Hematopoietic multipotent progenitor cell treated with erythropoietin and hydrocortisone succinate and interleukin-3 and kit ligand, for 4 days (in vitro differentiated cells): Measurements from ENCODE around the gene ARL13B.
"Not testable (repeated sequence)": the region's sequence is repeated elsewhere in the genome, so short reads cannot be mapped to it uniquely, and the experiment has no call there.

ENCODE experiments used
- DNase-seq: peaks from one replicate; pipeline ENCODE4 v3.0.0-alpha.2; 2015

ARL13B gene

GRCh38 chr3:94001827-94002495 lies 22.0 kb downstream of the ARL13B start:
- no peak for DNase-seq

GRCh38 chr3:94004301-94004910 lies 24.5 kb downstream of the ARL13B start:
- DNase-seq = peak; percentile 87

DNA sequence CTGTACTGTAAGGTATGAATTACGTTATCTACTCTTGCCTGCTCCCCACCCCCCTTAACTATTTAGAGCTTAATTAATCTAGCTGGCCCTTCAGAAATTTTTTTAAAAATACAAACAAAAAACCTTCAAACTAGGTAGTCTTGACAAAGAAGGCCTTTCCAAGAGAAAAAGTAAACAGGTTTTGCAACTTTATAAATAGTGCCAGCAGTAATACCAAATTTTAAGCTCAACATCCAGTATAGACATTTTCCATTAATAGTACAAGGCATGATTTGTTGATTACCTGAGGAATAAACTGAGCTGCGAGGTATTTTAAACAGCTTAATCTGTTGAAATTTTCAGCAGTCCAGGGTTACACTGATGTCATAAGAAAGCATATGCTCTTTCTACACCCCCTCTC lies 28.3 kb downstream of the ARL13B start:
- DNase-seq = no peak

DNA sequence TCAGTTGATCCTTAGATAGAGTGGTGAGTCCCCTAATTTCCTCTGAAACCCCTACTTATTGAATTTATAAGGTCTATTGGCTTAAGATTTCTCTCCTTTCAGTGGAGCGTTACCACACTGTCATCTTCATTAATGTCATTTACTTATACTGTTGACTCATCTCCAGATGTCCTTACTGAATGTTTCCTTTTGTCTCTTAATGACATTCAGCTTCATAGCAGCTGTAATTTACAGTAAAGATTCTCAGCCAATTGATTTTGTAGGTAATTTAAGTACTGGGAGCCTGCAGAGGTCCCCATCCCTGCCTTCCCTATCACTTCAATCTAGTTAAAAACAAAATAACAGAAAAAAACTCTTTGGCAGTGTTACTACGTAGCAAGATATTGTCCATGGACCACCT lies 29.7 kb downstream of the ARL13B start:
- no peak for DNase-seq

GRCh38 chr3:94011233-94011711 lies 31.3 kb downstream of the ARL13B start:
- DNase-seq = no peak

- DNase-seq = no peak
Observed at GRCh38 chr3:94012185-94012584, 32.2 kb downstream of the ARL13B start.

GRCh38 chr3:94015025-94015424 lies 35.1 kb downstream of the ARL13B start:
- no peak for DNase-seq

- no peak for DNase-seq
Observed at GRCh38 chr3:94019659-94020058, 39.7 kb downstream of the ARL13B start.

- no peak for DNase-seq
Observed at GRCh38 chr3:94020293-94020692, 40.3 kb downstream of the ARL13B start.

DNA sequence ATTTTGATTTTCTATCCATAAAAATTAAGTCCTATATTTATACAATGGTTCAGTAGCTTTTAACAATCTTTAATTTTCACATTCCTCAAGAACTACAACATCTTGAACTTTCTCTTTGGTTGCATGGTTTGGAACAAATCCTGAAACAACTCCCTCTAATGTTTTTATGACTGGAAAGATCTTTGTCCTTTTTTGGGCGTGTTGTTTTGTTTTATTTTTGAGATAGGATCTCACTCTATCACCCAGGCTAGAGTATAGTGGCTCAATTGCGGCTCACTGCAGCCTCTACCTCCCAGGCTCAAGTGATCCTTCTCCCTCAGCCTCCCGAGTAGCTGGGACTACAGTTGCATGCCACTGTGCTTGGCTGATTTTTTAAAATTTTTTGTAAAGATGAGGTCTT lies 44.4 kb downstream of the ARL13B start:
- DNase-seq = no peak

DNA sequence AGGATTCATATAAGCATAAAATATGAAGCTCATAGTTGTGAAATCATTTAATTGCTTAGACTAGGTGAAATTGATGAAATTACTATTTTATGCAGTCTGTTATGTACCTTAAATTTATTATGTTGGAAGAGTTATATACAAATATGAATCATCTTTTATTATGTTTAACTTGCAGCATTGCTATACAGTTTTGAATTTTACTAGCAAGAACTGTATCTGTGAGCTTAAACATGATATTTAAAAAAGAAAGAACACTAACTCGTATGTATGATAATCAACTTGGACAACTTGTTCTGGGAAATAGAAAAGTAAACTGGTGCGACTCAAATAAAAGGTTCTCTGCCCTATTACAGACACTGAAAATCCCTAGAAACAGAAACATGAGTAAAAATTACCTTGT lies 46.7 kb downstream of the ARL13B start:
- no peak for DNase-seq

DNA sequence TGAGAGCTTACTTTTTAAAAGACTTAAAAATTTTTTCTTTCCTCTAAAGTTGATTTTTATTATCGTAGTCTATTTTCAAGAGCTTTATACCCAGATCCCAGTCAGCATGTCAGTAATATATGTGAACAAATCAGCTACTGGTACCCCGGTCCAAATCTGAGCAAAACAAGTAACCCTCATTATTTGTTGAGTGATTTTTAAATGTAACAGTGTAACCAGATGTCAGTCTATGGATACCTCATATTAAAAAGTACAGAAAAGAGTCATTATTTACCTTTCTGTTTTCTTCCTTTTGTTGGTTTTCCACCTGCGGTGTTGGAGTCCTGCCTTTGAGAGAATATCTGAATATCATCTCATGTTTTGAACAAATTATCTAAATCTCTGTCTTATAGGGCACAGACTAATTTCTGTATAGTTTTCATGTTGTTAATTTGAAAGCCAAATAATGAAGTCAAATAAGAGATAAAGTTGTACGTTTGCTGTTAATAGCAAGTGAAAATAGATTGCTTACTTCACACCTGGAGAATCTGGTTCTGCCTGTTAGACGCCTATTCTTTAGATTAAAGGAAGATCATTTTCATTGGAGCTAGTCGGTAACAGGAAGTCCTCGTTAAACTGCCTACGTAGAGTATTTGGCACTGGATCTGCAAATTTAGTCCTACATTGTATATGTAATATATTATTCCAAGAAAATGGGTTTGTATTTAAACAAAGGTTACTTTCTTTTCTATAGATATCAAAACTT lies 48.3 kb downstream of the ARL13B start, which contains the start of gene STX19:
Gene STX19 (minus strand): TSS at position 505 of the 745 bp plus-strand sequence. CDS start 13,328 bp downstream, outside the sequence.
- DNase-seq = no peak

GRCh38 chr3:94036909-94037507 lies 57.1 kb downstream of the ARL13B start:
- peak; percentile 48 for DNase-seq

DNA sequence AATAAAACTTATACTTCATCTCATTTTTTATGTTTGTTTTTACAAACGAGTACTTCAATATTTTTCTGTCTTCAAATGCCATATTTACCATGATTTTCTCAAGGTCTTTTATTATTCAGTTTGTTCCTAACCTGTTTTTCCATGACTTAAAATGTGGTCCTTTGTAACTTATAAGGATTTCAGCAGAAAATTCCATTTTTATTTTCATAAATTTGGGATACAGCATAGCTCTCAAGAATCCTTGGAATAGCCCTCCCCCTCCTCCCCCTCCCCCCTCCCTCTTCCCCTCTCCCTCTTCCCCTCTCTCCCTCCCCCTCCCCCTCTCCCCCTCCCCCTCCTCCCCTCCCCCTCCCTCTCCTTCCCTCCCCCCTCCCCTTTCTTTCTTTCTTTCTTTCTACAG lies 63.3 kb downstream of the ARL13B start:
- DNase-seq = no peak

- not testable (repeated sequence) for DNase-seq
Observed at GRCh38 chr3:94044100-94044936, 64.4 kb downstream of the ARL13B start.

GRCh38 chr3:94046533-94046932 lies 66.6 kb downstream of the ARL13B start:
- DNase-seq = no peak

DNA sequence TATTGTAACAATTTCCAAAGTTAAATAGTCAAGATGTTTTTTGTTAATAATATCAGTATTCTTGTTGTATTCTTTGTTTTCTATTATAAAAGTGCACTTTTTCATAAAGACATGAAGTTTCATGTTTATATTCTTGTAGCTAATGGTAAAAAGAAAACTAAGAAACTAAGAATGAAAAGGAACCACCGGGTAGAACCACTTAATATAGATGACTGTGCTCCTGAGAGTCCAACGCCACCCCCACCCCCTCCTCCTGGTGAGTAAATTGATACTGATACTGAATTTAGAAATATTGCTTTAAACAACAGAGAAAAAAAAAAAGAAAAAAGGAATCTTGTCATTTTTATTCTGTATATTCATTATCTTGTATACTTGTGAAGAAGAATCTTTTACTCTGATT lies 69.3 kb downstream of the ARL13B start:
- no peak for DNase-seq

- DNase-seq = no peak
Observed at GRCh38 chr3:94050546-94050945, 70.6 kb downstream of the ARL13B start.

- DNase-seq = no peak
Observed at GRCh38 chr3:94061297-94061696, 81.3 kb downstream of the ARL13B start.

DNA sequence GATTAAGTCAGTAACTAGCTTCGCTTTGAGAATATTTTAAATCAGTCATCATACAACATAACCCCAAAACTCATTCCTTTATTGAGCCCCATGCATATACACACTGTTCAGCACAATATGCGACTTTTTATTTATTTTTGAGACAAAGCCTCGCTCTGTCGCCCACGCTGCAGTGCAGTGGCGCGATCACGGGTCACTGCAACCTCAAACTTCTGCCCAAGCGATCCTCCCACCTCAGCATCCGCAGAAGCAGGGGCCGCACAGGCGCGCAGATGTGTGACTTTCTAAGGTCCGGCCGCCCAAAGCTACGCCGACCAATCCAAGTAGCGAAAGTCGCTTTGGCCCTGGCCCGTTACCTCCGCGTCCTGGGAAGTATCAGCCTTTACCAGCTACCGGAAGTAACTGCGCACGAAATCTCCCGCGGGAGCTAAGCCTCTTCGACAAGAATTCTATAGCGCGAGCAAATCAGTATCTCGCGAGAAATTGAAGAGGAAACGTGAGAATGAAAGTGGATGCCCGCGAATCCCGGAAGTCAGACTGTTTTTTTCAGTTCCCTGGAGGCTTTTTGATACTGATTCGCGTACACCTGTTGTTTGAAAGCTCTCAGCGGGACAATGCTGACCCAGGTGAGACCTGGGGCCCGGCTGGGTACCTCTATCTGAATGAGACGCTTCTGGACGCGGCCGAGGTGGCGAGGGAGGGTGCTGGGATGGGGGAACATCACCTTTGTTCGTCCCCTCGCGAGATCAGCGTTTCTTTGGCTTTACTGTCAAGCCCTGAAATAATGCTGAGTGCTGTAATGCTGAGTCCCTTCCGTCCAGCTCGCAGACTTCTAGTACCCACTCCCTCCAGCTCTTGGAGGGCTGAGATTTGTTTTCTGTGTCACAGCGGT lies 82.8 kb downstream of the ARL13B start, which contains the start of the genes DHFR2 and NSUN3:
Gene DHFR2 (minus strand): TSS at position 404 of the 892 bp plus-strand sequence. CDS start 1,405 bp downstream, outside the sequence.
Gene NSUN3 (plus strand): TSS at position 549 of the 892 bp plus-strand sequence. CDS start 66 bp downstream, at position 615.
- DNase-seq = peak; percentile 99

- peak; percentile 29 for DNase-seq
Observed at GRCh38 chr3:94063496-94064119, 83.7 kb downstream of the ARL13B start.
